ENCODE results near the gene PCDHGB4. TPM values are rescaled to one million over a fixed set of nuclear protein-coding genes. Genes with fewer than 3 reads are reported as not detected.
"Not testable (repeated sequence)": the region's sequence is repeated elsewhere in the genome, so short reads cannot be mapped to it uniquely, and the experiment has no call there.

Gene PCDHGB4
- total and polyA plus RNA-seq, 2 of the 13 experiments (the other 11 are each of a cell fraction or from before 2014, with no cell fraction given): 1.7 to 3.3 TPM

GRCh38 chr5:141431286-141431685, 43.8 kb downstream of the PCDHGB4 start (continued):
- TF ChIP-seq CCAR2 (optimal IDR thresholded peaks at IDR 0.05; ENCODE audit: low read depth, low read length) (no peak), ZNF10 (CRISPR knock-in tag; IDR thresholded peaks at IDR 0.05; ENCODE audit: borderline replicate concordance, low read depth) (no peak), ZNF782 (CRISPR knock-in tag; IDR thresholded peaks at IDR 0.05; ENCODE audit: borderline replicate concordance) (no peak)

GRCh38 chr5:141432308-141432707, 44.8 kb downstream of the PCDHGB4 start:
- WGBS (ENCODE audit: low lambda C conversion rate): 86% methylated on average over 8 of the region's 38 CpGs
- H4K20me1 ChIP-seq (ENCODE audit: insufficient read depth, low read length); H3K4me3 ChIP-seq (replicated peaks in 1 of 3; ENCODE audit: insufficient read depth in 1 of 3, low read depth in 2 of 3, low read length in 3 of 3); in situ Hi-C loops (cut with HindIII; ENCODE audit: extremely low pct_ligation_motif_present, low pct_unique_long_range_greater_than_20kb); ATAC-seq; H3K4me2 ChIP-seq (ENCODE audit: low read depth, low read length); H3K27ac ChIP-seq (ENCODE audit: extremely low read length, insufficient read depth, low read length); BruUV-seq (replicated peaks); DNase-seq (ENCODE audit: low spot score); H3K4me1 ChIP-seq (ENCODE audit: insufficient read depth, low read length); intact Hi-C loops (cut with micrococcal nuclease; ENCODE audit: unreplicated experiment); H3K27me3 ChIP-seq (ENCODE audit: control insufficient read depth in 1 of 2, insufficient read depth in 2 of 2, low read length in 2 of 2); H3K79me2 ChIP-seq (ENCODE audit: insufficient read depth, low read length); POLR2A ChIA-PET; H3K9ac ChIP-seq (ENCODE audit: insufficient read depth, low read depth, low read length); CTCF ChIA-PET (ENCODE audit: low intra/inter-chr PET ratio, low total read pairs); FAIRE-seq; H3K36me3 ChIP-seq (replicated peaks in 1 of 2; ENCODE audit: control insufficient read depth in 1 of 2, insufficient read depth in 2 of 2, low read length in 2 of 2); H2AFZ ChIP-seq (ENCODE audit: low read length): not testable (repeated sequence)
- peaks cover 19% of the 10 kb centered on the region; the same call in 1 of the 2 replicates for H3K9me3 ChIP-seq (ENCODE audit: low read length)

GRCh38 chr5:141432726-141433125, 45.2 kb downstream of the PCDHGB4 start:
- CTCF ChIA-PET (ENCODE audit: low intra/inter-chr PET ratio, low total read pairs); H3K9ac ChIP-seq (ENCODE audit: insufficient read depth, low read depth, low read length); H3K79me2 ChIP-seq (ENCODE audit: insufficient read depth, low read length); H3K4me2 ChIP-seq (ENCODE audit: low read depth, low read length); BruUV-seq (replicated peaks); DNase-seq (ENCODE audit: low spot score); H3K4me1 ChIP-seq (ENCODE audit: insufficient read depth, low read length); H3K36me3 ChIP-seq (replicated peaks in 1 of 2; ENCODE audit: control insufficient read depth in 1 of 2, insufficient read depth in 2 of 2, low read length in 2 of 2); H2AFZ ChIP-seq (ENCODE audit: low read length); H3K27ac ChIP-seq (ENCODE audit: extremely low read length, insufficient read depth, low read length); POLR2A ChIA-PET; H3K4me3 ChIP-seq (replicated peaks in 1 of 3; ENCODE audit: insufficient read depth in 1 of 3, low read depth in 2 of 3, low read length in 3 of 3); FAIRE-seq; ATAC-seq; in situ Hi-C loops (cut with HindIII; ENCODE audit: extremely low pct_ligation_motif_present, low pct_unique_long_range_greater_than_20kb); H3K27me3 ChIP-seq (ENCODE audit: control insufficient read depth in 1 of 2, insufficient read depth in 2 of 2, low read length in 2 of 2); H4K20me1 ChIP-seq (ENCODE audit: insufficient read depth, low read length); intact Hi-C loops (cut with micrococcal nuclease; ENCODE audit: unreplicated experiment): not testable (repeated sequence)
- peaks cover 19% of the 10 kb centered on the region; the same call in 1 of the 2 replicates for H3K9me3 ChIP-seq (ENCODE audit: low read length)
- WGBS (ENCODE audit: low lambda C conversion rate): 82% methylated on average over 26 of the region's 29 CpGs

All from HepG2 (cell line).